ENCODE data around the gene ARHGDIG.
"Not testable (repeated sequence)": the region's sequence is repeated elsewhere in the genome, so short reads cannot be mapped to it uniquely, and the experiment has no call there.

ARHGDIG gene

DNA sequence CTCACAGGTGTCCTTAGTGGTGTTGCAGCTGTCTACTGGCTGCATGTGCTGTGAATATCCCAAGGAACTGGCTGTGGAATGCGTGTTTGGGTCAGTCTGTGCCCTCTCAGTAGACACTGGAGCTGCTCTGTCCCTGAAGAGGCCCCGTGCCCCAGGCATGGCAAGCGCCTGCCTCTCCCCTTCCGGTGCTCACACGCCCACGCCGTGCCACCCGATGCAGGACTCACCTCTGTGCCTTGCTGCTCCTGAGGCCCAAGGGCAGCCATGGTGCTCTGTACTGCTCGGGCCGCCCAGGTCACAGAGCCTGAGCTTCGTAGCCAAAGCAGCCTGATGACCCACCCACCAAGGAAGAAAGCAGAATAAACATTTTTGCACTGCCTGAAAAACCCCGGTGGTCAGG is 14.7 kb upstream of the ARHGDIG start:
- Histone ChIP-seq H3K14ac (ENCODE audit: low read length) (no peak overlapping the region), H2BK15ac (ENCODE audit: low read length) (no peak overlapping the region), H2BK120ac (ENCODE audit: low read depth, low read length) (peak overlapping the region; percentile 72), H3K27ac (replicated peaks; ENCODE audit: low read length) (no peak overlapping the region), H3K18ac (ENCODE audit: low read length) (no peak overlapping the region), H3K9me3 (replicated peaks in 1 of 2; ENCODE audit: control insufficient read depth in 2 of 2, insufficient read depth in 1 of 2, low read depth in 1 of 2, low read length in 2 of 2) (peaks cover 0 to 4% of the 10 kb centered on the region in 2 donors), H3K4ac (ENCODE audit: low read length) (no peak overlapping the region), H4K8ac (ENCODE audit: low read depth, low read length) (no peak overlapping the region), H4K91ac (ENCODE audit: low read depth, low read length, poor library complexity) (no peak overlapping the region), H3K23ac (ENCODE audit: low read depth, low read length, poor library complexity) (no peak overlapping the region), H3K9ac (ENCODE audit: low read depth, low read length, poor library complexity) (peak overlapping the region; percentile 30), H3K4me2 (ENCODE audit: insufficient read depth, low read length, poor library complexity, severe bottlenecking) (no peak overlapping the region), H3K27me3 (ENCODE audit: control insufficient read depth in 3 of 3, insufficient read depth in 3 of 3, low read depth in 1 of 3, low read length in 3 of 3) (no peaks in the 10 kb centered on the region), H2BK12ac (ENCODE audit: low read length) (no peak overlapping the region), H3K36me3 (replicated peaks in 1 of 2; ENCODE audit: control insufficient read depth in 2 of 2, insufficient read depth in 2 of 2, low read length in 2 of 2) (peaks cover 34 to 49% of the 10 kb centered on the region in 2 donors), H2AFZ (ENCODE audit: low read length) (no peak overlapping the region), H3K79me1 (ENCODE audit: low read depth, low read length) (peaks cover 4% of the 10 kb centered on the region), H3K4me1 (ENCODE audit: control insufficient read depth in 2 of 2, insufficient read depth in 1 of 2, low read depth in 1 of 2, low read length in 2 of 2) (peaks cover 0 to 2% of the 10 kb centered on the region in 2 donors), H3K4me3 (ENCODE audit: low read length in 2 of 2) (no peak overlapping the region), H2BK5ac (ENCODE audit: low read length) (no peak overlapping the region), H2AK5ac (ENCODE audit: low read depth, low read length) (no peak overlapping the region)
- WGBS, 2 donors (ENCODE audit: extremely low coverage in 2 of 2, insufficient read length in 2 of 2, insufficient replicate concordance in 1 of 2): no CpG with 5 or more reads among the region's 12 CpGs
- DNase-seq (ENCODE audit: low spot score): no peak

DNA sequence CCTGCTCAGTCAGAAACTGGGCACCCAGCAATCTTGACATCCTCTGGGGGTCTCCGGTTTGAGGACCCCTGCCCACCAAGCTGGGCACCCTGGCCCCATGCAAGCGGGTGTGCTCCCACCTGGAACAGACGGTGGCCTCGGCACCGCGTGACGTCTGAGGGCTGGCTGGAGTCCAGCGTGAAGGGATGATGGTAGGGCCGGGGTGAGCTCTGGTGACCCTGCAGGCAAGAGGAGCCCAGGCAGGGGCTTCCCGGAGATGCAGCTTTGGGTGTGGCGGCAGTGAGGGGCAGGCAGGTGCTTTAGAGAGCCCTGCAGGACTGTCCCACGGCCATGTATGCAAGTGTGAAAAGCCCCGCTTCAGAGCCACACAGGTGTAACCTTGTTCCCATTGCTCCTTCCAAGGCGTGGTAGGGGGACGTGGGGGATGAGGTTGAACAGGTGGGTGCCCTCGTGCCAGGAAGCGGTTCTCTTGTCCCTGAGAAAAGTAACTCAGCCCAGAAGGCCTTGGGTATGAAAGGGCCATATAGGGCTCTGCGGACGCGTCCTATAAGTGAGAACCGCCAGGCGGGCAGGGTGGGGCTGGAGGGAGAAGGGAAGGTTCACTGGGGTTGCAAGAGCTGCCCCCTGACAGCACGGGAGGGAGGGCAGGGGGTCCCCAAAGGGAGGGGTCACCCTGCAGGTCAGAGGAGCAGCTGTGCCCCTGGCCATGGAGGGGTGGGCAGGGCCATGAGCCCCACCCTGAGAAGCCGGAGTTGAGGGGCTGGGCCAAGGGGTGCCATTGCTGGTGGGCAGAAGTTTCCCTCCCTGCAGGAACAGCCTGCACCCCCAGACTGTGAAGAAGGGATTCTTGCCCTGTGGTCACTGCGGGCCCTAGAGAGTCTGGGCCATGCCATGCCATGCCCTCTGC is 13.9 kb upstream of the ARHGDIG start:
- H3K18ac ChIP-seq (ENCODE audit: low read length): peak overlapping the region; percentile 57
- H3K4me1 ChIP-seq (ENCODE audit: control insufficient read depth in 2 of 2, insufficient read depth in 1 of 2, low read depth in 1 of 2, low read length in 2 of 2): peaks cover 0 to 2% of the 10 kb centered on the region in 2 donors
- no peak overlapping the region for H2BK5ac ChIP-seq (ENCODE audit: low read length)
- H3K14ac ChIP-seq (ENCODE audit: low read length): no peak overlapping the region
- H3K9me3 ChIP-seq (replicated peaks in 1 of 2; ENCODE audit: control insufficient read depth in 2 of 2, insufficient read depth in 1 of 2, low read depth in 1 of 2, low read length in 2 of 2): peaks cover 0 to 4% of the 10 kb centered on the region in 2 donors
- H3K9ac ChIP-seq (ENCODE audit: low read depth, low read length, poor library complexity): no peak overlapping the region
- no peak overlapping the region for H4K8ac ChIP-seq (ENCODE audit: low read depth, low read length)
- no peak overlapping the region for H2BK12ac ChIP-seq (ENCODE audit: low read length)
- H3K27ac ChIP-seq (replicated peaks; ENCODE audit: low read length): no peak overlapping the region
- no peak overlapping the region for H3K4me2 ChIP-seq (ENCODE audit: insufficient read depth, low read length, poor library complexity, severe bottlenecking)
- no peak for DNase-seq (ENCODE audit: low spot score)
- H4K91ac ChIP-seq (ENCODE audit: low read depth, low read length, poor library complexity): no peak overlapping the region
- H3K23ac ChIP-seq (ENCODE audit: low read depth, low read length, poor library complexity): peak overlapping the region; percentile 92
- H3K27me3 ChIP-seq (ENCODE audit: control insufficient read depth in 3 of 3, insufficient read depth in 3 of 3, low read depth in 1 of 3, low read length in 3 of 3): no peaks in the 10 kb centered on the region
- H3K4me3 ChIP-seq (ENCODE audit: low read length in 2 of 2): no peak overlapping the region
- no CpG with 5 or more reads among the region's 25 CpGs for WGBS, 2 donors (ENCODE audit: extremely low coverage in 2 of 2, insufficient read length in 2 of 2, insufficient replicate concordance in 1 of 2)
- H2BK15ac ChIP-seq (ENCODE audit: low read length): no peak overlapping the region
- peak overlapping the region; percentile 72 for H2BK120ac ChIP-seq (ENCODE audit: low read depth, low read length)
- no peak overlapping the region for H2AK5ac ChIP-seq (ENCODE audit: low read depth, low read length)
- peaks cover 26 to 41% of the 10 kb centered on the region in 2 donors for H3K36me3 ChIP-seq (replicated peaks in 1 of 2; ENCODE audit: control insufficient read depth in 2 of 2, insufficient read depth in 2 of 2, low read length in 2 of 2)
- no peak overlapping the region for H2AFZ ChIP-seq (ENCODE audit: low read length)
- H3K79me1 ChIP-seq (ENCODE audit: low read depth, low read length): peaks cover 4% of the 10 kb centered on the region
- no peak overlapping the region for H3K4ac ChIP-seq (ENCODE audit: low read length)

DNA sequence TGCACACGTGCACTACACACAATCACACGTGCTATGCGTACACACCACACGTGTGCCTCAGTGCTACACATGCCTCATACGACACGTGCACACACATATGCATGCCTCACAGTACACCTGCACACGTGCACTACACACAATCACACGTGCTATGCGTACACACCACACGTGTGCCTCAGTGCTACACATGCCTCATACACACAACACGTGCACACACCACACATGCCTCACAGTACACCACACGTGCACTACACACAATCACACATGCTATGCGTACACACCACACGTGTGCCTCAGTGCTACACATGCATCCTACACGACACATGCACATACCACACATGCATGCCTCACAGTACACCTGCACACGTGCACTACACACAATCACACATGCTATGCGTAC is 12.8 kb upstream of the ARHGDIG start:
- not testable (repeated sequence) for H4K91ac ChIP-seq (ENCODE audit: low read depth, low read length, poor library complexity); H3K27ac ChIP-seq (replicated peaks; ENCODE audit: low read length); H3K4ac ChIP-seq (ENCODE audit: low read length); H2BK120ac ChIP-seq (ENCODE audit: low read depth, low read length); H2AK5ac ChIP-seq (ENCODE audit: low read depth, low read length); H3K4me1 ChIP-seq (ENCODE audit: control insufficient read depth in 2 of 2, insufficient read depth in 1 of 2, low read depth in 1 of 2, low read length in 2 of 2); H2BK15ac ChIP-seq (ENCODE audit: low read length); H2BK5ac ChIP-seq (ENCODE audit: low read length); H2AFZ ChIP-seq (ENCODE audit: low read length); H3K4me2 ChIP-seq (ENCODE audit: insufficient read depth, low read length, poor library complexity, severe bottlenecking); H2BK12ac ChIP-seq (ENCODE audit: low read length); H3K79me1 ChIP-seq (ENCODE audit: low read depth, low read length); H3K27me3 ChIP-seq (ENCODE audit: control insufficient read depth in 3 of 3, insufficient read depth in 3 of 3, low read depth in 1 of 3, low read length in 3 of 3); DNase-seq (ENCODE audit: low spot score); H3K9me3 ChIP-seq (replicated peaks in 1 of 2; ENCODE audit: control insufficient read depth in 2 of 2, insufficient read depth in 1 of 2, low read depth in 1 of 2, low read length in 2 of 2); H3K14ac ChIP-seq (ENCODE audit: low read length)
- no CpG with 5 or more reads among the region's 17 CpGs for whole genome bisulfite sequencing, 2 donors (ENCODE audit: extremely low coverage in 2 of 2, insufficient read length in 2 of 2, insufficient replicate concordance in 1 of 2)
- peak overlapping the region; percentile 8 for H4K8ac ChIP-seq (ENCODE audit: low read depth, low read length)
- H3K9ac ChIP-seq (ENCODE audit: low read depth, low read length, poor library complexity): peak overlapping the region; percentile 45
- peaks cover 17 to 31% of the 10 kb centered on the region in 2 donors for H3K36me3 ChIP-seq (replicated peaks in 1 of 2; ENCODE audit: control insufficient read depth in 2 of 2, insufficient read depth in 2 of 2, low read length in 2 of 2)
- peak overlapping the region in 1 of 2 donors; percentile 68 for H3K4me3 ChIP-seq (ENCODE audit: low read length in 2 of 2)
- H3K18ac ChIP-seq (ENCODE audit: low read length): peak overlapping the region; percentile 35
- H3K23ac ChIP-seq (ENCODE audit: low read depth, low read length, poor library complexity): peak overlapping the region; percentile 92
